Endothelial cell of hepatic sinusoid (primary cell): ENCODE measurements around the gene TPPP2.
"Not testable (repeated sequence)": the region's sequence is repeated elsewhere in the genome, so short reads cannot be mapped to it uniquely, and the experiment has no call there.

Experiments used
- in situ Hi-C: cut with HindIII; loops from 2 replicates; pipeline ENCODE4 v1.10.0; 2017; ENCODE audit warnings: low sequenced_read_pairs

The TPPP2 gene

GRCh38 chr14:21029917-21030316 lies at the start of gene TPPP2:
Gene TPPP2, plus strand, starts transcription at chr14:21030217. Its CDS starts 365 bp downstream, at chr14:21030582.
- in situ Hi-C loops = no loop called here

GRCh38 chr14:20980906-20981305 lies 49.1 kb upstream of the TPPP2 start:
- in situ Hi-C loops = no loop called here

- in situ Hi-C loops = no loop called here
Measured at GRCh38 chr14:20982646-20983369, 47.2 kb upstream of the TPPP2 start.

DNA sequence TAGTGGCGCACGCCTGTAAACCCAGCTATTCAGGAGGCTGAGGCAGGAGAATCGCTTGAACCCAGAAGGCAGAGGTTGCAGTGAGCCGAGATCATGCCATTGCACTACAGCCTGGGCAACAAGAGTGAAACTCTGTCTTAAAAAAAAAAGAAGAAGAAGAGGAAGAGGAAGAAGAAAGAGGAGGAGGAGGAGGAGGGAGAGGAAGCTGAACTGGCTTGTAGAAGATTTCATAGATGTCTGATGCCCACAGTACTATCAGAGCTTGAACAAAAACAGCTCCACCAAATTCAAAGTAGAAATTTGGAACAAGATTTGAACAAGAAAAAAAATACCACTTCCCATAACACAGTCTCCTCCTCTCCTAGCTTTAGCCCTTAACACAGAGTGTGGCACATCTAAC lies 44.4 kb upstream of the TPPP2 start:
- in situ Hi-C loops = not testable (repeated sequence)

DNA sequence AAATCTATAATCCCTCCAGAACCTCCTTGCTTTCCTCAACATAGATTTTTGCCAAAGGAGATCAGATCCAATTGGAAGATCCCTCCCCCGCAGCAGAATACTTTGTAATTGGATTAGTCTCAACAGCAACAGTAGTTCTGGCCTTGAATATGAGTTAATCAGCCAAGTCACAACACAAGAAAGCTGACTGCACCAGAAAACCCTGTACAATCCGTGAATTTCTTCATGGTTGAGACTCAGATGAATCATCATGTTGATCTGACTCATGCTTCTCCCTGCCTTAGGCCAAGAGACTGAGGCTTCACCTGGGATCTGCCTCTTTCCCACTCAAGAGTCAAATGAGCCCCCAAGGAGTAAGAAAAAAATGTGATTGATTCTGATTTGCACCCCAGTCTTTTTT lies 43.2 kb upstream of the TPPP2 start:
- in situ Hi-C loops = no loop called here

DNA sequence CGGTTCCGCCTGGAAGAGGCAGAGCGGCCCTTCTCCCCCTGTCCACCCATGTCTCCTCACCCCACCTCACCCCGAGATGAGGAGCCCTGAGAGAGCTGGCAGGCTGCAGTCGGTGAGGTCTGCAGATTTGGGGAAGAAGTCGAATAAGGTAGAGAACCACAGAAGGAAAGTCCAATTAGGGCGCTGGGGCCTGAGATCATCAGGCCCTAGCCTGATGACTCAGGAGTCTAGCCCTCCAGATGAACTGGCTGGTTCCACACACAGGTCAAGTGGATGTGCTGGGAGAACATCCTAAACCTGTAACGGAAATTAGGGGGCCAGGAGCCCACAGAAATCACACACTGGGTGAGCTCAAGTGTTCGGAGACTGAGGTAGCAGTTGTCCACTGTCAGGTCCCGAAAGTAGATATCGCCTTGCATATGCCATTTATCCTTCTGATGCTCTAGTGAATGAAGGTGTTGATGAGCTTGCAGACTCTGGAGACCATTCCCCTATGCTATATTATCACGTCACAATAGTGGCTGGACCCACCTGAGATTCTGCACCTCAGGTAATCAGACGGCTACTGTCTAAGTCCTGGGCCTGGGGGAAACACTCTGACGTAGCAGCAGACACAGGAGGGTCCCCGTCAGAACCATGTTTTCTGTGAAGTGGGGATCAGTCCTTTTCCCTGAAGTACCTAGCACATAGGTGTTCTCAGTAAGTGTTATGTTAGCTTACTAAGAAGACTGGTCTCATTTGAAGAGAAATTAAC lies 41.1 kb upstream of the TPPP2 start:
- in situ Hi-C loops = no loop called here

DNA sequence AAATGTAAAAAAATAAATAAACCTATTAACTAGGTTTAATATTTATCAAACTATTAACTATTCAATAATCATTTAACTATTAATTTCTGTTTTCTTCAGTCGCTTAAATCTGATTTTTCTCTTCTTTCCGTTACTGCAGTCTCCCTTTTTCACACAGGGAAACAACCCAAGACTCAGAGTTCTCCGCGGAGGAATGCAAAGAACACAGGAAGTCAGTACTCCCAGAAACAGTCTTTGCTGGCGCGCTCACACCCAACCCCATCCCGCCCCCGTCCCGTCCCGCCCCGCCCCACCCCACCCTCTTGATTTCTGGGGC lies 40.6 kb upstream of the TPPP2 start:
- in situ Hi-C loops = no loop called here

DNA sequence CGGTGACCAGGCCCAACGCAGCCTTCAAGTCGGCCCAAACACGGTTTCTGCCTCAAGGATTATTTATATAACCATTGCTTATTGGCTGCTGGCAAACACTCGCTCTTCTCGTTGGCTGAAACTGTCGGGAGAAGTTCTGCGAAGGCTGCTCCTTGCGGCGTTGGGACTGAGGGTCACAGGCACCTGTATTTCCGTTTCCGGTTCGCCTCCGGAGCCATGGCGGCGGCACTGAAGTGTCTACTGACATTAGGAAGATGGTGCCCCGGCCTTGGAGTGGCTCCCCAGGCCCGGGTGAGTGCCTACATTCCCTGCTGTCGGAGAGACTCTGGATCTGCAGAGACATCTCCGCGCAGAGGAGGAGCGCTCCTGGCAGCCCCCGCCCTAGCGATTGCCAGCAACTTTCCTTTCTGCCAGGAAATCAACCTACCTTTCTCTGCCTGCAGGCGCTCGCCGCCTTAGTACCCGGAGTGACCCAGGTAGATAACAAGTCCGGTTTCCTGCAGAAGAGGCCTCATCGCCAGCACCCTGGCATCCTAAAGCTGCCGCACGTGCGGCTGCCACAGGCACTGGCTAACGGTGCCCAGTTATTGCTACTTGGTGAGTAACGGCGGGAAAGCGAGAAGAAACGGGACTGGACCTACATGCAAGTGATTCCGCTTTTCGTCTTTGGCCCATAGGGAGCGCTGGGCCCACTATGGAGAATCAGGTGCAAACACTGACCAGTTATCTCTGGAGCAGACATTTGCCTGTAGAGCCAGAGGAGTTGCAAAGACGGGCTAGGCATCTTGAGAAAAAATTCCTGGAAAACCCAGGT lies 40.0 kb upstream of the TPPP2 start, which contains the start of gene METTL17:
METTL17 (plus strand) TSS at position 194 of the 814 bp plus-strand sequence; CDS start at position 217, 23 bp downstream.
- in situ Hi-C loops = no loop called here

GRCh38 chr14:20996521-20996920 lies 33.5 kb upstream of the TPPP2 start:
- in situ Hi-C loops = no loop called here

DNA sequence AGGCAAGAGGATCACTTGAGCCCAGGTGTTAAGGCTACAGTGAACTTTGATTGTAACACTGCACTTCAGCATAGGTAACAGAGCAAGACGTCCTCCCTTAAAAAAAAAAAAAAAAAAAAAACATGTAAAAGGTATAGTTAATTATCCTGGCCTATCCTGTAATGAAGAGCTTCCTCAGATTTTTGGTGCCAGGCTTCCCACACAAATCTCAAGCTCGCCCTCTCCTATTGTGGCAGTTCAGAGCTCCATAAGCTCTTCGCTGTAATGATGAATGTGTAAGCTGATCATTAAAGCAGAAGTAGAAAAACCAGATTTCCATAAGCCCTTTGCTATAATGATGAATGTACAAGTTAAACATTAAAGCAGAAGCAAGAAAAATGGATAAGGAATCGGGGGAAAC lies 32.9 kb upstream of the TPPP2 start:
- in situ Hi-C loops = no loop called here

DNA sequence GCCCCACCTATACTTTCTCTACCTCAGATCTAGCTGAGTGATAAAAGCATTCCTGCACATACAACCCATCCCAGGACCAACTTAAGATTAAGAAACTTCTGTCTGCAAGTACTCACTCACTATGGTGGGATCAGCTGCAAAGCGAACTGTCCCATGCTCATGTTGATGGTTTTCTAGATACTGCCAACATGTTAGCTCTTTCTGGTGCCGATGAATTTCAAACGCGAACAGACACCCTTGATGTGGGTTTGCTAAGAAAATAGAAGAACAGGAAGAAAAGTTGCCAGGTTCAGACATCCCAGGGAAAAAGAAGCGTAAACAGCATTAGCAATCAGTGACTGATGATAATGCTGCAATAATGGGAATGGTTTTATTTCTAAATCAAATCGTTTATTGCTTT lies 32.5 kb upstream of the TPPP2 start:
- in situ Hi-C loops = no loop called here

DNA sequence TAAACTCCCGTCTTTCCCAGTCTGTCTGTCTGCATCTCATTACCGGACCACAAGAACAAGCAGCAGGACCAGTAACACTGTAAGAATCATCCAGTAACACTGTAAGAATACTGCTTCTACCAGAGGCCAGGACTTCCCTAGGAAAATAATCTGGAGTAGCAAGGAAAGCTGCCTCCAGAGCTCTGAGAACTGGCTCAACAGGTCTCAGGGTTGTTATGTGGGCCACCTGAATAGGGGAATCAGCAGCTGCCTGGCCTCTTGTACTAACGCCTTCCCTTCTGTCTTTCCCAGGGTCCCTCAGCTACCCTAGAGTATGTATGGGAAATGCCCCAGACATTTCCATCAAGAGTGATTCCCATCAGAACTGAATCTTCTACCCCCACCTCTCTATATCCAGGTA lies 31.9 kb upstream of the TPPP2 start:
- in situ Hi-C loops = no loop called here

- in situ Hi-C loops = no loop called here
Measured at GRCh38 chr14:20998674-20999366, 31.2 kb upstream of the TPPP2 start, which contains the start of gene SLC39A2. Gene SLC39A2, plus strand, starts transcription at chr14:20999293. Its CDS starts 154 bp downstream, at chr14:20999447.

- in situ Hi-C loops = no loop called here
Measured at GRCh38 chr14:20999591-20999990, 30.4 kb upstream of the TPPP2 start.

DNA sequence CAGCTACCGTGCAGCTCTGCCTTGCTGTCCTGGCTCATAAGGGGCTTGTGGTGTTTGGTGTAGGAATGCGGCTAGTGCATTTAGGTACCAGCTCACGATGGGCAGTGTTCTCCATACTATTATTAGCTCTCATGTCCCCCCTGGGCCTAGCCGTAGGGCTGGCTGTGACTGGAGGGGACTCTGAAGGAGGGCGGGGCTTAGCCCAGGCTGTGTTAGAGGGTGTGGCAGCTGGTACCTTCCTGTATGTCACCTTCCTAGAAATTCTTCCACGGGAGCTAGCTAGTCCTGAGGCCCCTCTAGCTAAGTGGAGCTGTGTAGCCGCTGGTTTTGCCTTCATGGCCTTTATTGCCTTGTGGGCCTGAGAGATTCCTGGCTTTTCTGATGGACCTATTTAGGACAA lies 28.8 kb upstream of the TPPP2 start:
- in situ Hi-C loops = no loop called here

DNA sequence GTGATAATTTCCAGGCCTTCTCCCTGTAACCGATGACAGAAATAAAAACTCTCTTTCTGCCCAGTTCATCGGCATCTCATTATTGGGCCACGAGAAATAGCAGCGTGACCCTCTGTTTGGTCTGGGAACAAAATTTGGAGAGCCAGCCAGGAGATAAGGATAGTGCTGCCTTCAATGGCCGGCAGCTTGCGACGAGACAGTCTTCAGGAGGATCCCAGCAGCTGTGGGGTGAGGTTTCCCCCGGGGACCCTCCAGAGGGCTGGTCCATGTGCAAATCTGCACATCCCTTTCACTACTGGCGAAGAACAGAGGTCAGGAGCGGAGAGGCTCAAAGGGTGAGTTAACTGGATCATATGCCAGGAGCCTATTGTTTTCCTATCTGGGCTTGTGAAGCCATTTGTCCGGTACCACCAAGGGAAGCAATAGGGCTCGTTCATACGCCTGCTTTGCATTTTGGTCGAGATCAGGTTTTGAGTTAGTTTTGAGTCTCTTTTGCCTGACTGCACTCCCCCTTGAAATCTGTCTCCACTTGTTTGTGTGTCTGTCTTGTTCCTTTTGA lies 26.1 kb upstream of the TPPP2 start:
- in situ Hi-C loops = no loop called here

- in situ Hi-C loops = not testable (repeated sequence)
Measured at GRCh38 chr14:21009721-21010120, 20.3 kb upstream of the TPPP2 start.

- in situ Hi-C loops = no loop called here
Measured at GRCh38 chr14:21011136-21011535, 18.9 kb upstream of the TPPP2 start.

GRCh38 chr14:21014761-21015190 lies 15.2 kb upstream of the TPPP2 start:
- in situ Hi-C loops = no loop called here

DNA sequence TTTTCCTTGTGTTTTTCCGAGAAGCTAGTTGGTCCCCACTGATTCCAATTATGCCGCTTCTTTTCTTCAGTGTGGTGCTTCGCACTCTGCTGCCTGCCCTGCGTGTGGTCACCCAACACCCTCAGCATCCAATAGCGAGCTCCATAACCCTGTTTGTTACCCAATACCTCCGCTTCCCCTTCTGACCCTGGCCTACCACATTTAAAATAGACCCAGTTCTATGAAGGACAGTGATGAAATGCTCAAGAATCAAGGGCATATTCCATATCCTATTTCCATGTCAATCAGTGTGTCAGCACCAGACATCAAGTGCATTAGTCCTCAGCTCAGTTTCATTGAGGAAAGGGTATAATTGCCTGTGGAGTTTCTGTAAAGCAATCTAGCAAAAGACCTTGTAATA lies 14.7 kb upstream of the TPPP2 start:
- in situ Hi-C loops = no loop called here
